HG03108 (cell line): Measurements from ENCODE around the gene WIZ.
A peak's percentile ranks its signal among the peaks of the same experiment; 100 is the strongest.

Experiments
- ATAC-seq: cut with Tn5 transposase; IDR thresholded peaks from one replicate; pipeline ENCODE4 v1.9.1; 2021; ENCODE audit warnings: moderate library complexity; ENCODE audit not compliant: unreplicated experiment

WIZ gene

DNA sequence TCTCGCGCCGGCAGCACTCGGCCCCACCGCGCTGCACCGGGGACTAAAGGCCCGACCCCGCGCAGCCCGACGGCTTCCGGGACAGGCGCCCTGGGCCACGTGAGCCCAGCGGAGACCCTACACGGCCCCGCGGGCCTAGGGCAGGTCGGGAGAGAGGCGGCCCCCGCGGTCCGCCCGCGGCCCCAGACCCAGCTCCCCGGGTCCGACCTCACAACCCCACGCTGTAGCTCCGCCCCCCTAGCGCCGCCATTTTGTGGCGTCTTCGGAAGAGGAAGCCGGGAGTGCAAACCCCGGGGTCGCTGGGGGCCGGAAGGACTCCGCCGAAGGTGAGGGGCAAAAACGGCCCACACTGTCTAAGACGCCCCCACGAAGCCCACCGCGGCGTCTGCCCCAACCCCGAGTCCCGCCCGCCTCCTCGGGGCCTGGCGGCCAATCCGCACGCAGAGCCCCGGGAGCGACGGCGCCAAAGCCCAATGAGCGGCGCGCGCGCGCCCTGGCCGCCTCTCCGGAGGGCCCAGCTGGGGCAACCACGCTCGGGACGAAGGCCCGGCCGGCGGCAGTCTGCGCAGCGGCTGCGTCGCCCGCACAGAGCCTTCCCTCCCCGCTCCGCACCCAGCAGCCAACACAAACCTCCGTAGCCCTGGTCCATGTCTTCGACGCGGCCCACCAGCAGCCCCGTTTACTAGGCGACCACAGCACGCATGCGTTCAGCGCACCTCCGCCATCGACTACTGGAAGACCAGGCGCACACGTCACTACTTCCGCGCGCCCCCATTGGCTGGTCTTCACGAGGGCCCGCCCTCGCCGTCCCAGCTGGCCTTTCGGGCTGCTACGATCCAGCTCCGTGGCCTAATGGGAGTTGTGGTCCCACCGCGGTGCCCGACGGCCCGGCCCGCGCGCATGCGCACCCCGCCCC, 70.4 kb downstream of the WIZ start, which contains the start of gene AKAP8:
TSS of gene AKAP8 (minus strand) at position 705 of the 916 bp plus-strand sequence. CDS start at position 649, 56 bp downstream.
- ATAC-seq, result peak; percentile 73

DNA sequence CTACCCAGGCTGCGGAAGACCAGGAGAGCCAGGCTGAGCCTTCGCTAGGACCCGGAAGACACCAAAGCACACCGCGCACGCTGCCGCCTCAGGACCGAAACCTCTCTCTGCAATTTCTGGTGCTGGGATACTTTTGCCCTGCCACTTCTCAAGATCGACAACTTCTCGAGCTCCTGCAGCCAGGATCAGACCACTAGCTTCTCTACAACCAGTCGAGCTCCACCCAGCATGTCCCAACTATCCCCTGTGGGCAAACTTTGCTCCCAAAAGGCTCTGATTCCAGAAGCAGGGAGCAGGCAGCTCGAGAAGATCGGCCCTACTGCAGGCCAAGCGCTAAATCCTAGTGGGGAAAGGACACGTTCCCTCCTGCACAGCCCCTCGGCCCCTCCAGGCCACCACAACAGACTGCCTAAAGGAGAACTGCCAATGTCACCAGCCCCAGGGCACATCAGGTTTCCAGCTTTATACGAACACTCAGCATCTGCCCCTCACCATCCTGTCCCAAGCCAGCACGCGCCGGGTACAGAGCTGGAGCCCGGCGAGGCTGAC, 71.1 kb downstream of the WIZ start:
- ATAC-seq, result no peak

DNA sequence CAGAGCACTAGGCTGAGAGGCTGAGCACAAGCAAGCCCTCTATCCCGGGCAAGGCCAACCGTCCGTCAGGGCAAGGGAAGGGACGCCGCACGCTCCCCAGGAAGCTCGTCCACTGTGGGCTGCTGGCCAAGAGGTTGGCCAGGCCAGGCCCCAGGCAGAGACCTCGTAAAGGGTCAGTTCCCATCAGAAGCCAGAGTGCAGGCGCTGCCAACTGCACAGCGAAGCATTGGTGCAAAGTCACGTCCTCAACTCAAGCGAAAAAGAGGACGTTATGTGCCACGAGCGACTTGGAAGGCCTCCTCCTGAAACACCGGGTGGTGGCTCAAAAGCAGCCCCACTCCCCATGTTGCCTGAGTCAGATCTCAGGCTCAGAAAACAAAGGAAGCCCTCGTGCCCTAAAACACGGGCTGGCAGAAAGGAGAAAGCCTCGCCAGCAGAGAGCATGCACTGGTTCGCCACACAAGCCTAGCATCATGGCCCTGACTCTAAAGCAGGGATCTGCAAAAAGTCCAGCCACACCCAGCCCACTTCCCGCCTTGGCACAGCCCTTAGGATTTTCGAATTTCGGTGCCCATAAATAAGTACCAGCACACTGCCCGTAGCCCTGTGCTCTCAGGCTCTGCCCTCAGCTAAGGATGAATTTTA, 74.8 kb downstream of the WIZ start:
- no peak for ATAC-seq

DNA sequence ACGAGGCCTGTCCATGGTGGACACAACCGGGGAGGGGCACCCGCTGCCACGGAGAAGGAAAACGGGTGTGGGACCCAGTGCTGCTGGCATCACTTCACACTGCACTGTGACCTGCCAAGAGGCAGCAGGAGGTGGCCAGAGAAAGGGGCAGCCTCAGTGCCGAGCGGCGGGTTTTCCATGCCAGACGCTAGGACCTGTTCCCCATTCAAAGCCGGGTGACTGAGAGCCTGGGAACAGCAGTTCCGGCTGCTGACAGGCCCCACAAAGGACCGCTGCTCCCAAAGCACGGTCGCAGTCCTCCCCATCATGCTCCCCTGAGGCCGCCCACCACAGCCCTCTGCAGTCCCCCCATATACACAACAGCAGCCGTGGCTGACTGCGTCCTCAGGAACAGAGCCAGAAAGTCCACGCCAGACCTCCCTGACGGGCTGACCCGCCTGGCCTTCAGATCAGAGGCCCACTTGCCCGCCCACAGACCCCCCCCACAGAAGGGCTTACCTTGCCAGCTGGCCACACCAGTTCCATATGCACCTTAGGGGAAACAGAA, 75.6 kb downstream of the WIZ start:
- no peak for ATAC-seq

DNA sequence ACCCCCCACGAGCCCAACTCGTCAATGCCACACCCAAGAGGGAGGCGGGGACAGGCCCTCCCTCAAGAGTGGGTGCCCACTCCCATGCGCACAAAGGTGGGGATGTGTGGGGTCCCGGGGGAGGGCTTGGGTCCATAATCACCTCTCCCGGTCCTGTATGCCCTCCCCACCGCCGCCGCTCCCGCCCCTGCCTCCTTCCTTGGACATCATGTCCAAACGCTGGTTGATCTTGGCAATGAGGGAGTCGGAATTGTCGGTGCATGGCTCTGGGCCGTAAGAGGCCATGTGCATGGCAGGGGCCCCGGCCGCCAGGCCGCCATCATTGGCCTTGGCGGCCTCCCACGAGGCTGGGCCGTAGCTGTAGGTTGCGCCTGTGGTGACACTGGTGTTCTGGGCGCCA, 76.1 kb downstream of the WIZ start:
- ATAC-seq, result no peak

DNA sequence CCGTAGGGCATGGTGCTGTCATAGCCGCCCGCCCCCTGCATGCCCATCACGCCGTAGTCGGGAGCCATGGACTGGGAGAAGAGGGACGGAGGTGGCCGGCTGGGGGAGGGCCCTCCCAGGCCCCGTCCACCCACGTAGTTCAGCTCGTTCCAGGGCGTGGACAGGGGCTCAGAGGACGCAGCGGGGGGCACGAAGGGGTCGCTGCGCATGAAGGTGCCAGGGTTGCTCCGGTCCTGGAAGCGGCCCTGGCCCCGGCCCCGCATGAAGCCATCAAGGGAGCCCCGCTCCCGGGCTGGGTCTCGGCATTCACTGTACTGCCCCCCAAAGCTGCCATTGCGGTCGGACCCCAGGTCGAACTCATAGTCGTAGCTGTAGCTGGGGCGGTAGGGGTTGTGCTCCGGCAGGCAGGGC, 76.9 kb downstream of the WIZ start:
- ATAC-seq, result no peak

DNA sequence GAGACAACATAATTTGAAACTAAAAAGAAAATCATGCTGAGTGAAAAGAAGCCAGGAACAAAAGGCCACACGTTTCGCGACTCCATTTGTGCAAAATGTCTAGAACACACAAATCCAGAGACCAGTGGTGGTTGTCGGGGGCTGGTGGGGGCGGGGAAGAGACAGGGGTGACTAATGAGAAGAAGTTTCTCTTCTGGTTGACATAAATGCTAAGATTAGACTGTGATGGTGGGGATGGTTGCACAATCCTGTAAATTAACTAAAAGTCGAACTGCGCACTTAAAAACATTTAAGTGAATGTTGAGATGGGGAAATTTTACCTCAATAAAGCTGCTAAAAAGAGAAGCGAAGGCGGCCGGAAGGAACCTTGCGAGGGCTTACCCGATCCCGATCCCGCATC, 77.3 kb downstream of the WIZ start:
- no peak for ATAC-seq

DNA sequence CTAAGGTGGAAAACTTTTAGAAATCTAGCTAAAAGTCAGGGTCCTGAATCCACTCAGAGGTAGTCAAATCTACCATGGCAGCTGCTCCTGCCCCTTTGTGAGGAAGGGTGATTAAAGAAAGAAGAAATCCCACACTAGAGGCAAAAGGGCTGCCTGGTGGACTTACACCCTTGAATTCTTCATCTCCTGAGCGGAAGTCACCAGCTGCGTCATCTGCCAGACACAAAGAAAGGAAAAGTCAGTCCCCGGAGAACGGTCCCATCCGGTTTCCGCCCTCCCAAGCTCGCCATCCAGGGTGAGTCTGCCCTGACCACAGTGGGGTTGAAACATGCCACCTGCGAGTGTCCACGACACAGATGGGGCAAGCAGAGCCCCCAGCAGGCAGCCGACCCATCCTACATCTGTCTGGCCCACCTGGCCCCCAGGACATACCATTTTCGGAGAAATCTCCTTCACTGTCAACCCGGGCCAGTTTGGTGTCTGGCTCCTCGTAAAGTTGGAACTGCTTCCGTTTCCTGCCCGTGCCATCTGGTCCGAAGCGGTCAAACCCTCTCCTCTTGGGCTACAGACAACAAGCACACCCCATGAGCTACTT, 77.9 kb downstream of the WIZ start:
- no peak for ATAC-seq

DNA sequence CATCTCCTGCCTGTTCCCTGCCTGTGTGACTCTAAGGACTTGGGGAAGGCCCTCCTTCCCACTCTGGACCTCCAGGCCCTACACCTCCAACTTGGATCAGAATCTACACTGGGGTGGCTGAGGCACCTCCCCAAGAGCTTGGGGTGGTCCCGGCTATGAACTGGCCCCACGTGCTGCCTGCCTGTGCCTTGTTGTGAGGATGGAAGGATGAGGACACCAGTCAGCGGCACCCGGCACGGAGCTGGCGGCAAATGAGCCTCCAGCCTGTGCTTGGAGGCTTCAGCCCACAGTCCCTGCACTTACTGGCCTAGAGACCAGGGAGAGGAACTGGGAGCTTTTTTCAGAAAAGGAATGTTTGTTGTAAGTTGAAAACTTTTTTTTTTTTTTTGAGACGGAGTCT, 78.6 kb downstream of the WIZ start:
- no peak for ATAC-seq
